SHP77 treated with DMSO at 0.1 percent for 48 hours (cell line): Measurements from ENCODE around the gene EDARADD.
"Not testable (repeated sequence)": the region's sequence is repeated elsewhere in the genome, so short reads cannot be mapped to it uniquely, and the experiment has no call there.

Source experiments
- DNase-seq: peaks from one replicate; lab custom pipeline; 2025; lab: John Stamatoyannopoulos, UW

The EDARADD gene

DNA sequence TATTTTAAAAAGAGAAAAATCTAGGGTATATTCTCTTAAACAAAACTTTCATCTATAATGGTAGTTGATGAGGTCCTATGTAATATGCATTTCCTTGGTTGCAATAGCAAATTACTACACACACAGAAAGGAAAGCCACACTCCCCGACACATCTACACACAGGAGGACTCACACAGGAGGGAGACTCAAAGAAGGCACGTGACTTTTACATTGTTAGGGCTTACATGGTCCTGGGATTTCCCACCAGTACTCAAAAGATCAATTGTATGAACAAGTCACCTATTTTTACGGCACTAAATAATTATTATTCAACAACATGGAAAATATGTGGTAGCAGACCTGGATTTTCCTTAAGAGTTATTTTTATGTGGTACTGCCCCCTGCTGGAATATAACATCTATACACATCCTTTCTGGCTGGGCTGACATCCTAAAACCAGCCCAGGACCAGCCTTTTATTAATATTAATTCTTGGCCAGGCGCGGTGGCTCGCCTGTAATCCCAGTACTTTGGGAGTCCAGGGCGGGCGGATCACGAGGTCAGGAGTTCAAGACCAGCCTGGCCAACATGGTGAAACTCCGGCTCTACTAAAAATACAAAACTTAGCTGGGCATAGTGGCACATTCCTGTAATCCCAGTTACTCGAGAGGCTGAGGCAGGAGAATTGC lies 95.8 kb downstream of the EDARADD start:
- peak; percentile 41 for DNase-seq

DNA sequence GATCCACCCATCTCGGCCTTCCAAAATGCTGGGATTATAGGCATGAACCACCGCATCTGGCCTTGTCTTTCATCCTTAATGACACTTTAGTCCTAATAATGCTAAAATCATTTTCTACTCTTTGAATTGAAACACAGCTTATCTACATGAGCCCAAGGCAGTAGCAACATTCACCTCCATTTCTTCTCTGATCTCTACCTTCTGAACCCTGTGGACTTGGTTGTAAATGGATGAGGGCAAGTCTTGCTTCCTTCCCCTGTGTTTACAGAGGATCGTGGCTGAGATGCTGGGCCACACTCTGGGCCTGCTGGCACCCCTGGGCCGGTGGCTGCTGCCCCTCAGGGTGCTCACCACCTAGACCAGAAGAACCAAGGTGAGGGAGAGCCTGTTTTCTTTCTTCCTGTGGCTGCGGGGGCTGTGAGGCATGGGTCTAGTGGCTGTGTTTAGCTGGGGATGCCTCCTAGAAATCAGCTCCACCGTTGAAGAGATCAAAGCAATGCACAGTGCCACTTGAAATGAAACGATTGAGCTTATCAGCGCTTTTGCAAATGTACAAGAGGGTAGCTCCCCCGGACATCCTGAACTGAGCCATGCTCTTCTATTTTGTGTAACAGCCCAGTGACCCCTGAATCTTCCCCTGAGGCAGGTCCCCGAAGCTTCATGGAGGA lies 97.5 kb downstream of the EDARADD start:
- DNase-seq, result no peak

DNA sequence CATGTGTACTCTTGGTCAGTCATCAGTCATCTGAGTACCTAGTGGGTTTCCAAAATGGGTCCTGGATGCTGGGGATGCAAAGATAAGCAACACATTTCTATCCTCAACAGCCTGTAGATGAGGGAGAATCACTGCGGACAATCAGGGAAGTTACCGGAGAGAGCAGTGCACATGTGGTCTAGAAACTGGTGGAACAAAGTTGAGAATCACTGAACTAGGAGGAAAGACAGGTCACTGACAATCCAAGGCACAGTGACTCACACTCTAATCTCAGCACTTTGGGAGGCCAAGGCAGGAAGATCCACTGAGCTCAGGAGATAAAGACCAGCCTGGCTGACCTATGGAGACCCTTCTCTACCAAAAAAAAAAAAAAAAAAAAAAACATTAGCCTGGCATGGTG lies 98.3 kb downstream of the EDARADD start:
- DNase-seq, result no peak

DNA sequence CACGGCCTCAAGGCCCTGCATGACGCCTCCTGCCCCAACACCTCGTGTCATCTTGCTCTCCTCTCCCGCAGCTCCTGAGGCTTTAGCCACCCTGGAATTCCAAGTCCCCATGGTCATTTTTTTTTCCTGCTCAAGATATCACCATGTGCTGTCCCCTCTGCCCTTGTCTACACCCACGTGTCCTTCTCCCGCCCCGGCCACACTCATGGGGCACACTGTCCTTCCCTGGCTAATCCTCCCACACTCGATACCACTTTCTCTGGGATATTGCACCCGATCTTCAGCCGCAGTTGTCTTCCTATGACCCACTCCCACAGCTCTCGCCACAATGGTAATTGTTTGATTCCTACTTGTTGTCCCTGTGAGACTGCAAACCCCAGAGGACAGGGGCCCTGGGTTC lies 100.0 kb downstream of the EDARADD start:
- DNase-seq, result no peak

- no peak for DNase-seq
These were observed 100.7 kb downstream of the EDARADD start for GRCh38 chr1:236494586-236495466.

- DNase-seq, result peak; percentile 27
These were observed 101.5 kb downstream of the EDARADD start for GRCh38 chr1:236495467-236496112.

DNA sequence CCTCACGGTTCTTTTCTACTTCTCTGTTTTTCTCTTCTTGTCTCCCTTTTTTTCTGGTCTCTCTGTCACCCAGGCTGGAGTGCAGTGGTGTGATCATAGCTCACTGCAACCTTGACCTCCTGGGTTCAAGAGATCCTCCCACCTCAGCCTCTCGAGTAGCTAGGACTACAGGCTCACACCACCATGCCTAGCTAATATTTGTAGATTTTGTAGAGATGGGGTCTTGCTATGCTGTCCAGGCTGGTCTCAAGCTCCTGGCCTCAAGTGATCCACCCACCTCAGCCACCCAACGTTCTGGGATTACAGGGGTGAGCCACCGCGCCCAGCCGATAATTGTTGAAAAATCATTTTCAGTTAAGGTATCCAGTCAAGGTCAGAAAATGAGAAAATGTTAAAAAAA lies 103.8 kb downstream of the EDARADD start:
- DNase-seq, result no peak

GRCh38 chr1:236501093-236501492 lies 107.0 kb downstream of the EDARADD start:
- DNase-seq, result no peak

DNA sequence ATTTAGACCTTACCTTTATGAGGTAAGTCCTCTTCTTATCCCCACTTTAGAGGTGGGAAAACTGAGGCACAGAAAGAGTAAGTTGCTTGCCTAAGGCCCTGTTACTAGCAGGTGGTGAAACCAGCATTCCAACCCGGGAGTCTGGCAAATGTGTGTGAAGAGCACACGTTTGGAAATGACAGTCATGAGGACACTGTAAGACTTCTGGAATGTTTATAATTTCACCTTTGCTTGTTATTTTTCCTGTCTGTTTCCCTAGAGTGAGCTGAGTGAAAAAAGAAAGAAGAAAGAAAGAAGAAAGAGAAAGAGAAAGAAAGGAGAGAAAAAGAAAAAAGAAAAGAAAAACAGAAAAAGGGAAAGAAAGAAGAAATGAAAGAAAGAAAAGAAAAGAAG lies 108.5 kb downstream of the EDARADD start:
- DNase-seq, result no peak

- no peak for DNase-seq
These were observed 109.0 kb downstream of the EDARADD start for GRCh38 chr1:236502972-236503639.

GRCh38 chr1:236504338-236504737 lies 110.3 kb downstream of the EDARADD start:
- DNase-seq, result not testable (repeated sequence)

- DNase-seq, result no peak
These were observed 113.1 kb downstream of the EDARADD start for GRCh38 chr1:236507022-236507700.

DNA sequence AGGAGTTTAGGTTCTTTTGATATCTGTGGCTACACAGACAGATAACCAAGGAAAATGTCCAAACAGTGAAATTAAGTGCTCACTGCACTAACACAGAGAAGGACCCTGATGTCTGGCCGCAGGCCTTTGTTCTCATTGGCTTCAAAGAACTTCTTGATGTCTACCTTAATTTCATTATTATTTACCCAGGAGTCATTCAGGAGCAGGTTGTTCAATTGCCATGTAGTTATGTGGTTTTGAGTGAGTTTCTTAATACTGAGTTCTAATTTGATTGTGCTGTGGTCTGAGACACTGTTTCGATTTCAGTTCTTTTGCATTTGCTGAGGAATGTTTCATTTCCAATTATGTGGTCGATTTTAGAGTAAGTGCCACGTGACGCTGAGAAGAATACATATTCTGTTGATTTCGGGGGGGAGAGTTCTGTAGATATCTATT lies 114.5 kb downstream of the EDARADD start:
- no peak for DNase-seq

GRCh38 chr1:236509203-236509602 lies 115.1 kb downstream of the EDARADD start:
- no peak for DNase-seq

DNA sequence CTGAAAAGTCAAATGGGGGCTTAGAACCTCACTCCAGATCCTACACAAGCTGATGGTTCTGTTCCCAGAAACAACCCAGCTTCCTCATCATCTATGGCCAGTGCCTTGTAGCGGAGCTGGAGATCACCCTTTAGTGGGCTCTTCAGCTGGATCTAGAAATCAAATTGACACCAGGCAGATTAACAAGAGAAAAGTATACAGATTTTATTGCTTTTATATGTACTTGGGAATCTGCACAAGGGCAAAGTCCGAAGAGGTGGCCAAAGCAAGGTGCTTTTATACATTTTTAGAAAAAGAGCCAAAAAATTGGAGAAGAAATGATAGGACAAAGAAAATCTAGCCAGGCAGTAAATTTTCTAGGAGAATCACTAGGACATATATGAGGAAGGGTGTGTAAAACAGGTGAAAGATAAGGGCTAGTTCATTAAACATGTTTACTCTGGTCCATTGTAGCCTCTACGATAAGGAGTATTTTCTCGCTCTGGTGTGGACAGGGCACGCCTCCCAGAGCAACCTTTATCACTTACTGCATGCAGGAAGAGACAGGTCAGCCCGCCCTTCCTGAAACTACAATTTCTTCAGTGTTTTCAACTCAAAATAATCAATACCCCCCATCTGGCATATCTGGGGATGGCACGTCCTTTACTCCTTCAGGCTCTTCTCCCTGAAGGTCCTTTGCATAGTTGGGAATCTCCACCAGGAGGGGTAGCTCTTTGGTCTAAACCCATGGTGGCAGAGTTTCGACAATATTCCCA lies 115.7 kb downstream of the EDARADD start:
- no peak for DNase-seq

DNA sequence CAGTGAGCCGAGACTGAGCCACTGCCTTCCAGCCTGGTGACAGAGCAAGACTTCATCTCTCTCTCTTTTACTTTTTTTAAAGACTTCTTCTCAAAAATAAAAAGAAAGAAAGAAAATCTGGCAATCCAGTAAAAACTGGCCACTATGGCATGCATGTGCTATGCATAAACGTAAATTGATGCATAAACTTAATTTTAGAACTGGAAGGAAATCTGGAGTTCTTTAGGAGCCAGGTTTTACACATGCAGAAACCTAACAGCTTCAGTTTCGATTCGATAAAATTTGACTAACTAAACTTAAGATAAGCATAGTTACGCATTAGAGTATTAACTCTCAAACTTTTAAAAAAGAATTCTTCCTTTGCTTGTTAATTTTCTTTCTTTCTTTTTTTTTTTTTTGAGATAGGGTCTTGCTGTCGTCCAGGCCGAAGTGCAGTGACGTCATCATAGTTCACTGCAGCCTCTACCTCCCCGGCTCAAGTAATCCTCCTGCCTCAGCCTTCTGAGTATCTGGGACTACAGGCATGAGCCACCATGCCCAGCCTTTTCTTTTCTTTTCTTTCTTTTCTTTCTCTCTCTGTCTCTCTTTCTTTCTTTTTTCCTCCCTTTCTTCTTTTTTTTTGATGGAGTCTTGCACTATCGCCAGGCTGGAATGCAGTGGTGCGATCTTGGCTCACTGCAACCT lies 117.8 kb downstream of the EDARADD start:
- no peak for DNase-seq

GRCh38 chr1:236514703-236515442 lies 120.8 kb downstream of the EDARADD start:
- DNase-seq, result peak; percentile 94

DNA sequence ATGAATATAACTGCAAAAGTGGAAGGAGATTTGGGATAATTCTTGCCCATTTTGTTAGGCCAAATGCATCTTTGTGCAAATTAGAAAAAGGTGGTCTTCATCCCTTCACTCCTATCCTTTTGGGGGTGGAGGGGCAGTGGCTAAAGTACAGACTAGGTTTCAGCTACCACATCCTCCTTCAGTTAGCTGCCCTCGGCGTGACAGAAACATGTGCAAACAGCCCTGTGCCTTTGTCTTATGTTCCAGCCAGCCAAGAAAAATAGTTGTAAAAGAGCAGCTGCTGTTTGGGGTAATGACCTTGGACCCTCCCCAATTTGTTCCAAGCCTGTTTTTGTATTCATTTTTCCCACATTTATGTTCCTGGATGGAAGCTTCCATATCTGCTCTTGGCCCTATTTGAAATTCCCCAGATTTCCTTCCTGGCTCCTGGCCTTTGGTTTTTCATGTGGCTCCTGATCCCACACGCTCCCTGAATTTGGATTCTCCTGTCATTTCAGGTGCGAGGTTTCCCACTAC lies 121.4 kb downstream of the EDARADD start:
- DNase-seq, result peak; percentile 94
